GM20000 (cell line): ENCODE measurements around the gene CDH23.

Experiments
- DNase-seq: peaks from one replicate; pipeline ENCODE4 v3.0.0; 2012; ENCODE audit warnings: low spot score
- CTCF ChIP-seq: IDR thresholded peaks from 2 replicates; pipeline ENCODE4 v1.5.1; 2012; ENCODE audit warnings: mild to moderate bottlenecking, control low read depth; ENCODE audit errors: extremely low read depth, missing control alignments

CDH23 gene

GRCh38 chr10:71653044-71653443, 256.3 kb downstream of the CDH23 start:
- DNase-seq: no peak
- no peak for TF ChIP-seq CTCF

GRCh38 chr10:71656220-71656619, 259.5 kb downstream of the CDH23 start:
- no peak for TF ChIP-seq CTCF
- DNase-seq: no peak

- no peak for TF ChIP-seq CTCF
- no peak for DNase-seq
These were observed 261.1 kb downstream of the CDH23 start for GRCh38 chr10:71657604-71658466.

- no peak for DNase-seq
- TF ChIP-seq CTCF: no peak
These were observed 261.7 kb downstream of the CDH23 start for GRCh38 chr10:71658467-71658745.

- DNase-seq: no peak
- TF ChIP-seq CTCF: no peak
These were observed 262.5 kb downstream of the CDH23 start for GRCh38 chr10:71659111-71659634.

GRCh38 chr10:71659737-71660136, 263.0 kb downstream of the CDH23 start:
- TF ChIP-seq CTCF: no peak
- no peak for DNase-seq

GRCh38 chr10:71660313-71660712, 263.6 kb downstream of the CDH23 start:
- no peak for TF ChIP-seq CTCF
- no peak for DNase-seq
